Measurements from ENCODE around the gene DBNL.
"Not testable (repeated sequence)": the region's sequence is repeated elsewhere in the genome, so short reads cannot be mapped to it uniquely, and the experiment has no call there.

The DBNL gene

DNA sequence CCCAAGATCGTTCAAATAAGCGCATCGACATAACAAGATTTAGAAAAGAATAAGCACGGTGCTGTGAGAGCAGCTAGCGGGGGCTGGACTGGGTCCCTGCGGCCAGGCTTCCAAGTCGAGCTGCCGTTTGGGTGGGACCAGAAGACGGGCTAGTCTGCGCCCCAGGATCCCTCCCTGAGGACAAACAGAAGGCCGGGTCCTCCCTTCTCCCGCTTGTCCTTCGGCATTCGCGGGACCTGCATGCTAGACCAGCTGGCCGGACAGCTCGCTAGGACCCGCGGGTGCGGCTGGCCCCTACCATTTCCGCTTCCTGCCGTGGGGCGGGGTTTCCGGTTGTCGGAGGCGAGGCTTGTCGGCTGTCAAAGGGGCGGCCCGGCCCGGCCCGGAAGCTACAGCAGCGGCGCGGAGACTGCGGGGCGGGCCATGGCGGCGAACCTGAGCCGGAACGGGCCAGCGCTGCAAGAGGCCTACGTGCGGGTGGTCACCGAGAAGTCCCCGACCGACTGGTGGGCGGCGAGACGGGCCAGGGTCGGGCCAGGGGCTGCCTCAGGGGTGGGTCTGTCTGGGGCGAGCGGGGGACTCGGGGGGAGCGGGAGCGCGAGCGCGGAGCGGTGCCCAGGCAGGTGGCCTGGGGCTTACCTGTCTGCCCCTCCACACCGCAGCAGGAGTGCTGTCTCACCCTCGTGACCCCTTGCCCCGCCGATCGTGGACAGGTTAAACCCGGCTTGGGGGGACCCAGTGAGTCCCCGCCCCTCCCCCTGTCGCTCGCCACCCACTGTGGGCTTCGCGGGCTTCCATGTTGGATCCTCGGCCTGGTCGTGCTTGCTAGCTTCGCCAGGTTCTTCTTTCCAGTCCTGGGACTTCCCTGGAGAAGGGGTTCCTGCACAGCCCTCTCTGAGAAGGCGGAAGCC lies at the start of gene DBNL:
Gene DBNL, plus strand, starts transcription at position 388 of the 911 bp plus-strand sequence. Its CDS starts 36 bp downstream, at position 424.
- peak; percentile 52 for DNase-seq (ENCODE audit: low read depth, low spot score)

DNA sequence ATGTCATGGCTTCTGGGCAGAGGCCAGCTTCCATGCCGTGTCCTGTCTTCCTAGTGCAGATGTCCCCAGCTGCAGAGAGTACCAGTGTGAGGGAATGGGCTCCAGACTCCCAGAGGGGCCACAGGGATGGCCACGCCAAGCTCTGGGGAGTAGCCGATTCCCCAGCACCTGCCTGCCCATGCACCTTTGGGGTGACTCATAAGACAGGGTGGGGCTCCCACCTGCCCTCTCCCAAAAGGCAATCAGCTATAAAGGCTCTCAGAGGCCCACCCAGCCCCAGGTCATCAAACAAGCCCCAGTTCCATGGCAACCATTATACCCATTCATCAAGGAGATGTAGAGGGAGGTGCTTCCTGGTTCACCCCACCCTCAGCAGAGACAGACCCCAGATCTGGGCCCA lies 47.0 kb upstream of the DBNL start, which contains the start of gene SPDYE1:
Gene SPDYE1, plus strand, starts transcription at position 366 of the 400 bp plus-strand sequence. CDS start 2,053 bp downstream, outside the sequence.
- not testable (repeated sequence) for DNase-seq (ENCODE audit: low read depth, low spot score)

DNA sequence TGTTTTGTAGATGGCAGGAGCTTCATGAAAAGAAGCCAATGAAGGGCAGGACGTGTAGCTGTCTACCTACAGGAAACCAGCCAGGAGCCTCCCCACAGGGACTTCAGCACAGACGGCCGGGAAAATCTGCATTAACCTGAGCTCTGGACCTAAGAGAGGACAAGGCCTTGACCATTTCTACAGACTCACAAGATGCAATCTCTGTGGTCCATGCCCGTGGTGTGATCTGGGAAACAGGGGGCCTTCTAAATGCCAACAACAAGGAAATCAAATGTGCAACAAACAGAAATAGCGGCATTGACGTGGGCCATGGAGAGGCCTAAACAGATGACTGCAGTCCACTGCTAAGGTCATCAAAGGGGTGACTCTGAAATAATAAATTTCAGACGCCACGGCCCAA lies 32.4 kb upstream of the DBNL start:
- DNase-seq (ENCODE audit: low read depth, low spot score), result not testable (repeated sequence)

DNA sequence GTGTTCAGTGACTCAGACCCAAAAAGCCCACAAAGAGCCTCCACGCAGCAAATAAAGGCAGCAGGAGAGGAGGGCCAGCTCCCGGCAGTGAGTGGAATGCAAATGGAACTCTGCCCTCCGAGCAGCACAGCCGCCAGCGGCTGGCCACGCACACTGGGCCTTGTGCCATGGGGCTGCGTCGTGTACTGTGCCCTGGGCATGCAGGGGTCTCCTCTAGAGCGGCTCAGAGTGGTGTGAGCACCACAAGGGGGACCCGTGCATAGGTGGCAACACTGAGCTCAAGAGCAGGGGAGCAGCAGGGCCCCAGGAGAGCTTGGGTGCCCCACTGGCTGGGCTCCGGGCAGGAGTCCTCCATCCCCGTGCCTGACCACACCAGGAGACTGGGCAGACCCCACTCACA lies 29.4 kb upstream of the DBNL start:
- not testable (repeated sequence) for DNase-seq (ENCODE audit: low read depth, low spot score)

DNA sequence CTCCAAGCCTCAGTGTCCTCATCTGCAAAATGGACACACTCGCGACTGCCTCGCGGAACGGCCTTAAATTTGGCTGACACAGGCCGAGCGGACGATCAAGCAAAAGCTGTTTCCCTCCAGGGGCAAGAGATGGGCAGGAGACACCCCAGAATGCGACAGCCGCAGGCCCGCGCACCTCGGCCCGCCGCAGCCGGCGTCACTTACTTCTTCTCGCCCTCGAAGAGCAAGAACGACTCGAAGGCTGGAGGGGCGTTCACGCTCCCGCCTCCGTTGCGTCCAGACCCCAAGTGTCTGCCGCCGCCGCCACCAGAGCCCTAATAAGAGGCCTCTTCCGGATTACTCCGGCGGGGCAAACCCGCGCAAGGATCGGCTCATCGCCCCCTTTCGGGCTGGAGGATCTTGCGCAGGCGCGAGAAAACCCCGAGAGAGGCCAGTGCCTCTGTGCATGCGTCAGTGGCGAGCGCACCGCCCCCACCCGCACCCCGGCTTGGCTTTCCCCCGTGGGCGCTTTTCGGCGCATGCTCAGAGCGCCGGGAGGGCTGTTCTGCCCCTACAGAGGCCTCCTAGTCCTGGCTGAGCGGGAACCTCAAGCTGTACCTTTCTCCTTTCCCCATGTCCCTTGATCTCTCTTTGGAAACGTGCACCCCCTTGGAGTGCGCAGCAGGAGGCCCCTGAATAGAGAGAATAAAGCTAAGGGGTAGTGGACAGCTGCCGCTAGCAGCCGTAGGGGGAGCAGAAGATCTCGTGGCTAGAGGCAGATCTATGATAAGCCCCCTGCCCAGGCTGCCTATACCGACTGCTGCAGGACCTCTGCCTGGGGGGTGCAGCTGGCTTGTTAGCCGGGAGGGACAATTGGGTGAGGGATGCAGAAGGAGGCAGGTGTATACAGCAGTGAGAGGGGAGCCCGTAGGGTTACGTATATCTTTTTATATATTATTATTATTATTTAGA lies 25.4 kb upstream of the DBNL start:
- DNase-seq (ENCODE audit: low read depth, low spot score), result peak; percentile 93

DNA sequence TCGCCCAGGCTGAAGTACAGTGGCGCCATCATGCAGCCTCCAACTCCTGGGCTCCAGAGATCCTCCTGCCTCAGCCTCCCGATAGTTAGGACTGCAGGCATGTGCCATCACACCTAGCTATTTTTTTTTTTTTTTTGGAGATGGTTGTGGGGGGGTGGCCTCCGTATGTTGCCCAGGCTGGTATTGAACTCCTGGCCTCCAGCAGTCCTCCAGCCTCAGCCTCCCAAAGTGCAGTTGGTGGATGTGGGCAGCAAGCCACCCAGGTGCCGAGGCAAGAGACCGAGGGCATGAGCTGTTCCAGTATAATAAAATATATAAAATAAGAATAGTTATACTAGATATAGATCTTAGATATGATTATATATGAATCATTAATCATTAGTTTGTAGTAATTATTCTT lies 24.7 kb upstream of the DBNL start:
- DNase-seq (ENCODE audit: low read depth, low spot score), result not testable (repeated sequence)

DNA sequence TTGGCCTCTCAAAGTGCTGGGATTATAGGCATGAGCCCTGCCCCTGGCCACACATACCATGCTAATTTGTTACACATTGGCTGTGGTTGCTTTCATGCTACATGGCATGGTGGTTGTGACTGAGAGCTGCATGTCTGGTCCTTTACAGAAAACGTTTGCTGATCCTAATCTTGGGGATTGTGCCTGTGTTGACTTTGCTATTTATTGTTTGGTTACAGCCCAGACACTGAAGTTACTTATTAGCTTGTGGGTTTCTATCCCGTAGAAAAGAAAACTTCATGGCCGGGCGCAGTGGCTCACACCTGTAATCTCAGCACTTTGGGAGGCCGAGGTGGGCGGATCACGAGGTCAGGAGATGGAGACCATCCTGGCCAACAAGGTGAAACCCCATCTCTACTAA lies 22.4 kb upstream of the DBNL start:
- DNase-seq (ENCODE audit: low read depth, low spot score), result not testable (repeated sequence)

DNA sequence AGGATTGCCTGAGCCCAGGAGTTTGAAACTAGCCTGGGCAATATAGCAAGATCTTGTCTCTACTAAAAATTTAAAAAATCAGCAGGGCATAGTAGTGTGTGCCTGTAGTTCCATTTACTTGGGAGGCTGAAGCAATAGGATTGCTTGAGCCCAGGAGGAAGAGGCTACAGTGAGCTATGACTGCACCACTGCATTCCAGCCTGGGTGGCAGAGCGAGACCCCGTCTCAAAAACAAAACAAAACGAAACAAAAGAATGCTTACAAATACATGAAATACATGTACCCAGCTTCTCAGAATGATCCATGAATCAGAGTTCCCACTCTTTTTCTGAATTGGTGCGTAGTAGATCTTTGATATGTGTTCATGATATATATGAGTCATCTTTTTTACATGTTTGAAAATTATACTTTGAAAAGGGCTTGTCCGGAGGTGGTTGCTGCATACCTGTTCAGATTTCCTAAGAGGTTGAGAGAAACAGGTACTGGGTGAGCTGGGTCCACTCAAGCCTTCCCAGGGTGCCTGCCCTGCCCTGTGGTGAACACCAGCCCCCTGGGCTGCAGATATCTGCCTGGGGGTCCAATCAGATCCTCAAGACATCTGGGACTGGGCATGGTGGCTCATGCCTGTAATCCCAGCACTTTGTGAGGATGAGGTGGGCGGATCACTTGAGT lies 21.6 kb upstream of the DBNL start:
- not testable (repeated sequence) for DNase-seq (ENCODE audit: low read depth, low spot score)

DNA sequence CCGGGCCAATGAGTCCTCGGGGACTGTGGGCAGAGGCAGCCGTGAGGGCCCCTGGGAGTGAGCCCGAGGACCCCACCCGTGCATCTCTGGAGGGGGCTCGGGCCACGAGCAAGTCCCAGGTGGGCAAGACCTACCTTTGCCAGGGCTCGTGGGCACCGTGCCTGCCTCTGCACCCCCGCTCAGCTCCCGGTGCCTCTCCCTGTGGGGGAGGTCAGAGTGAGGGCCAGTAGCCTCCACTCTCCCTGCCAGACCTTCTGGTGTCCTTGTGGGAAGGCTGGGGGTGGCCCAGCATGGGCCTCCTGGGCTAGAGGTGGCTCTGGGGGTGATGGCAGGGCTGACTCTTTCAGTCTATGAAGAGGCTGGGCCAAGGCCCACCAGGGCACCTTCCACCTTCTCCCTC lies 15.1 kb upstream of the DBNL start:
- not testable (repeated sequence) for DNase-seq (ENCODE audit: low read depth, low spot score)

DNA sequence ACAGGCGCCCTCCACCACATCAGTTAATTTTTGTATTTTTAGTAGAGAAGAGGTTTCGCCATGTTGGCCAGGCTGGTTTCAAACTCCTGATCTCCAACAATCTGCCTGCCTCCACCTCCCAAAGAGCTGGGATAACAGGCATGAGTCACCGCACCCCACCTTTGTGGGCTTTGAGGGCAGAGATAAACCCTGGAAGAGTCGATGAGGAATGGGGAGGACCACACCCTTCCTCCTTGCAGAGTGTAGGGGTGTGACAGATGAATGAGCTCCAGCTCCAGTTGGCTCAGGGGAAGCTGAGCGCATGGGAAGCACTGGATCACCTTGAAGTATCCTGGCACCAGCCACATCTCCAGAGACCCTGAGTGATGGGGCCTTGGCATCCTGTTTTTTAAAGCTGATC lies 14.5 kb upstream of the DBNL start:
- not testable (repeated sequence) for DNase-seq (ENCODE audit: low read depth, low spot score)

DNA sequence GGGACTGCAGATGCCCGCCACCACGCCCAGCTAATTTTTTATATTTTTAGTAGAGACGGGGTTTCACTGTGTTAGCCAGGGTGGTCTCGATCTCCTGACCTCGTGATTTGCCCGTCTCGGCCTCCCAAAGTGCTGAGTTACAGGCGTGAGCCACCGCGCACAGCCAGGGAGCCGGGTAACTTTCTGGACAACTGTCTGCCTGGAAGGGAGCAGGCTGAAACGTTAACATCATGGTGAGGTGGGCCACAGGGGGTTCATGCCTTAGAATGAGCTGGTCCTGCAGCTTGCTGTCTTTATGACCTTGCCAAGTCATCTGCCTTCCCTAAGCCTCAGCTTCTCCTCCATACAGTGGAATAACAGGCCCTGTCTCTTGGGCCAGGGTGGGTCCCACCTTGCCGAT lies 13.2 kb upstream of the DBNL start:
- DNase-seq (ENCODE audit: low read depth, low spot score), result not testable (repeated sequence)

DNA sequence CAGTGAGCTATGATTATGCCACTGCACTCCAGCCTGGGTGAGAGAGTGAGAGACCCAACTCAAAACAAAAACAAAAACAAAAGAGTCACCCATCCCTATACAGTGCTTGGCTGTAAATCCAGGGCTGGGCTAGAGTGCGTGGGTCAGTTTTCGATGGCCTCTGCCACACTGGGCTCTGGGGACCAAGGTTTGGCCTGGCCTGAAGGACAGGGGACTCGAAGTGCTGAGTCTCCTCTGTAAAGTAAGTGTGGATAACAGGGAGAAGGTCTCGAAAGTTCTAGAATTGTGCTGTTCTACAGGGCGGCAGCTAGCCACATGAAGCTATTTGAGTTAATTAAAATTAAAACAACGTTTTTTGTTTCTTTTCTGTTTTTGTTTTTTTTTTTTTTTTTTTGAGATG lies 12.5 kb upstream of the DBNL start:
- not testable (repeated sequence) for DNase-seq (ENCODE audit: low read depth, low spot score)

DNA sequence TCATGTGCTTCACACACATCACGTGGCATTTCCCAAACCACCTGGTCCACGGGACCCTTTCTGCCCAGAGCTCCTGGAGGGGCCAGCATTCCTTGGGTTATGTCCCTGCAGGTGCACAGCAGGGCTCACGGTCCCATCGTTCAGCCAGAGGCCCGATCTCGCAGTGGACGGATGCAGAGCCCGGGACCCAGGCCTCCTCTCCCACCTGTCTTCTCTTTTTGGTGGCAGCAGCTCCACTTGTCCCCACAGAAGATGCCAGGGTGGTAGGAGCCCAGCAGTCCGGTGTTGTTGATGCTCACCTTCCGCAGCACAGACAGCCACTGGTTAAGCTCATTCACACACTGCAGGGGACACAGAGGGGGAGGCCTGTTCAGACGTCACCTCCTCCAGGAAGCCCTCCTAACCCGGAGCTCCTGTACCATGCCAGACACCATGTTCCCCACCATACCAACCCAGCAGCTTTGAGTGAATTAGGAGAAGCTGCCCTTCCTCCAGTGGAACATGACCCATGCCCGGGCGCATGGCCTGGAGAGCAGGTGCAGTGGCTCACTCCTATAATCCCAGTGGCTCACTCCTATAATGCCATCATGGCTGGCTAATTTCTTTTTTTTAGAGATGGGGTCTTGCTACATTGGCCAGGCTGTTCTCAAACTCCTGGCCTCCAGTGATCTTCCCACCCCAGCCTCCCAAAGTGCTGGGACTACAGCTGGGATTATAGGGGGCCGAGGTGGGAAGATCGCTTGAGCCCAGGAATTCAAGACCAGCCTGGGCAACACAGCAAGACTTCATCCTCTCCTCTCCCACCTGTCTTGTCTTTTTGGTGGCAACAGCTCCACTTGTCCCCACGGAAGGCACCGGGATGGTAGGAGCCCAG lies 10.3 kb upstream of the DBNL start:
- DNase-seq (ENCODE audit: low read depth, low spot score), result not testable (repeated sequence)

DNA sequence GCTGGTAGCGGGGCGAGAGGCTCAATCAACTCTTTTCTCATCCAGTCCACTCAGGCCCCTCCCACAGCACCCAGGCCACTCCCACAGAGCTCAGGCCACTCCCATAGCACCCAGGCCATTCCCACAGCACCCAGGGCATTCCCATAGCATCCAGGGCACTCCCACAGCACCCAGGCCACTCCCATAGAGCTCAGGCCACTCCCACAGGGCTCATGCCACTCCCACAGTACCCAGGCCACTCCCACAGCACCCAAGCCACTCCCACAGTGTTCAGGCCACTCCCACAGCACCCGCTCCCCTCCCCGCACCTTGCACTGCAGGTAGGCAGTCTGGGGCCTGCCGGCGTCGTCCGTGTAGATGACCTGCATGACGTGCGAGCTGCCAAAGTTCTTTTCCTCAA lies 8.1 kb upstream of the DBNL start:
- not testable (repeated sequence) for DNase-seq (ENCODE audit: low read depth, low spot score)

DNA sequence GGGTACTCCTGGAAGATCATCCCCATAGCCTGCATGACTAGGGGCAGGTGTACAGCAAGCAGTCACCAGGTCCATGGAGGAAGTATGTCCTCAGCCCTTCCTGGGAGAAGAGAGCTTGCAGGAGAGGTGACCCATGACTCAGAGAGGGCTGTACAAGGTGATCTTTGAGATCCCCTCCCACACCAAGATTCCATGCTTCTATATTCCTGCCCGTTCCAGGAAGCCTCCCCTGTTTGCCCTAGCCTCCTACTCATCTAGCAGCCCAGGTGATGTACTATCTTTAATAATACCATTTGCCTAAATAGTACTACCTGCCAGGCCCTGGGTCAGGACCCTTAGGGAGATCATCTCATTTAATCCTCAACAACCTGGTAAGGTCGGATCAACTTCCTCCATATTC lies 6.6 kb upstream of the DBNL start:
- not testable (repeated sequence) for DNase-seq (ENCODE audit: low read depth, low spot score)

DNA sequence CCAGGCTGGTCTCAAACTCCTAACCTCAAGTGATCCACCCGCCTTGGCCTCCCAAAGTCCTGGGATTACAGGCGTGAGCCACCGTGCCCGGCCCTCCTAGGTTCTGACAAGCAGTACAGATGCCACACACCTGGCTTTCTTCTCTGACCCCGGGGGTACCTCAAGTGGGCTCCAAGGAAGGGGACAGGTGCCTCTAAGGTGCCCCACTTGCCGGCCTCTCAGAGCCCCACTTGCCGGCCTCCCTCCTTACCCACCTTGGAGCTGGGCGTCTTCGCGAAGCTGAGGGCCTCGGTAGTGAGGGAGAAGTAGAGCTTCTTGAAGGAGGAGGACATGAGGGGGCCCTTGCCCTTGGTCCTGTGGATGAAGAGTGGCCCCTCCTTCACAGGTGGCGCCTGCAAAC lies 5.9 kb upstream of the DBNL start:
- DNase-seq (ENCODE audit: low read depth, low spot score), result not testable (repeated sequence)

DNA sequence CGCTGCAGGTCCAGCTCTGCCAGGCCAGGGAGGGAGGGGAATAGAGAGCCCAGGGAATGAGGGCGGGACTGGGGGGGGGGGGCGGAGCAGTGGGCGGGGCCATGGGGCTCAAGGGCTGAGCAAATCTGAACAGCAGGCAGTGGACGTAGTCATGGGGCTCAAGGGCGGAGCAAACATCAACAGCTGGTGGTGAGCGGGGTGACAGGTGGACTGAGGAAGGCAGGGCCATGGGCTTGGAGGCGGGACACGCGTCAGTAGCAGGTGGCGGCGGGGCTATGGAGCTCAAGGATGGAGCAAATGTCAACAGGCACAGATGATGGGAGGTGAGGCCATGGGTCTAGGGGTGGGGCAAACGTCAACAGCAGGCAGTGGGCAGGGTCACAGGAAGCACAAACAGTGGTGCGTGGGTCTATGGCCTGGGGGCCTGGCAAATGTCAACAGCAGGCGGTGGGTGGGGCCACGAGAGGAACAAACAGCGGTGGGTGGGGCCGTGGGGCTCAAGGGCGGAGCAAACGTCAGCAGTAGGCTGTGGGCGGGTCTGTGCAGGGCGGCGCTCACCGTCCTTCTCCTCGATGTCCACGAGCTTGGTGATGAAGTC lies 5.4 kb upstream of the DBNL start:
- DNase-seq (ENCODE audit: low read depth, low spot score), result not testable (repeated sequence)

DNA sequence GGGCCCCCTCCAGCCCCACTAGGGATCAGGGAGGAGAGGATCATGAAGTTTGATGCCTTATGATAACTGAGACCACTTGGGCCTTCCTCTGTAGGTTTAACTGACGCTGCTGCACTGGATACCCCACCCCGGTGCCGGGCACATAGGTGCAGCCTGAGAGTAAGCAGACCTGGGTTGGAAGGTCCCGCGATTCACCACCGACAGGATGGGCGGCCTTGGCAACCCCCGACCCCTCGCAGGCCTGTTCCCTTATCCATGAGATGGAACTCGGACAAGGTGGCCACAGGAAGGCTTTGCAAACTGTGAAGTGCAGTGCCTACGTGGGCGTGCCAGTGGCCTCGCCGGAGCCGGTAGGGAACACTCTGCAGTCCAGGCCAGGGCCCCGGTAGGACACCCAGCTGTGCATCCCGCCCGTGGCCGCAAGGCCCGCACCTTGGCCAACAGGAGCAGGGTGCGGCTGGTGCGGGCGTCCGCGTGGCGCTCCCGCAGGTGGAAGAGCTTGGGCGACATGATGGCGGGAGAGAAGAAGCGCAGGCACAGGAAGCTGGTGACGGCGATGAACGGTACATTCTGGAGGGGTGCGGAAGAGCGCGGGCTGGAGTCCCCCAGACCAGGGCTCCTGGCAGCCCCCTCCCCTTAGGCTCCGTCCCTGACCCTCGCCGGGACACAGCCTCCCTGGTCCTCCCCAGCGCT lies 4.6 kb upstream of the DBNL start:
- not testable (repeated sequence) for DNase-seq (ENCODE audit: low read depth, low spot score)

DNA sequence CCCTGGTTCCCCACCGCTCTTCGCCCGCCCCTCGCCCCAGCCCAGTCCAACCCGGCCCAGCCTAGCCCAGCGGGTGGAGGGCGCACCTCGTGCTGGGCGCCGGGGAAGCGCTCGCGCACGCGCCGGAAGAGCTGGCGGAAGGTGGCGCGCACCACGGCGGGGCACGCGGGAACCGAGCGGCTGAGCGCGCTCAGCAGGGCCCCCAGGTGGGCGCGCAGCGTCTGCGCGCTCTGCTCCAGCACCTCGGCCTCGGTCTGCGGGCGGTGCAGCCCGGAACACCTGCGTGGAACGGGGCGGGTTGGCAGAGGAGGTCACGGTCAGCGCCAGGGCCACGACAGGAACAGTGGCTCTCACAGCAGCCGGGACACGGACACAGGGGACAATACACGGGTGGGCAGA lies 4.0 kb upstream of the DBNL start:
- not testable (repeated sequence) for DNase-seq (ENCODE audit: low read depth, low spot score)

Data from smooth muscle cell of the brain vasculature (primary cell).